Loucy (cell line): Measurements from ENCODE around the gene MAPK8IP1.

ENCODE experiments used
- CTCF ChIP-seq: fragments of 200-600 bp; sonication (generic); conservative IDR thresholded peaks from 2 replicates; pipeline ENCODE4 v1.5.1; 2014; ENCODE audit warnings: mild to moderate bottlenecking, antibody characterized with exemption, low read length
- EZH2phosphoT487 ChIP-seq: fragments of 200-600 bp; IDR thresholded peaks from 2 replicates; pipeline ENCODE4 v1.6.1; 2018; ENCODE audit warnings: antibody characterized with exemption, mild to moderate bottlenecking, moderate library complexity, borderline replicate concordance

GRCh38 chr11:45884596-45885185, 760 bp upstream of the MAPK8IP1 start:
- TF ChIP-seq CTCF (no peak), EZH2phosphoT487 (no peak)
